Hepatocyte (in vitro differentiated cells): ENCODE measurements around the gene TSHZ3. TPM values are rescaled to one million over a fixed set of nuclear protein-coding genes. Genes with fewer than 3 reads are reported as not detected.

Experiments used
- DNase-seq: peaks from one replicate; pipeline ENCODE4 v3.0.0-alpha.2; 2016; ENCODE audit warnings: low spot score
- H2AFZ ChIP-seq: fragments of 200-600 bp; sonication (generic); 2 replicates; pipeline ENCODE4 v1.6.0; 2016; ENCODE audit warnings: antibody characterized with exemption, mild to moderate bottlenecking
- H3K27ac ChIP-seq: fragments of 200-600 bp; sonication (generic); 2 replicates; pipeline ENCODE4 v1.5.1; 2016; ENCODE audit warnings: mild to moderate bottlenecking
- H3K27me3 ChIP-seq: fragments of 200-600 bp; sonication (generic); 2 replicates; pipeline ENCODE4 v1.6.1; 2016
- H3K36me3 ChIP-seq: fragments of 200-600 bp; sonication (generic); replicated peaks from 2 replicates; pipeline ENCODE4 v1.5.1; 2016; ENCODE audit warnings: low read depth; ENCODE audit not compliant: insufficient read depth
- H3K4me1 ChIP-seq: fragments of 200-600 bp; sonication (generic); 2 replicates; pipeline ENCODE4 v1.5.1; 2016; ENCODE audit warnings: mild to moderate bottlenecking, moderate library complexity; ENCODE audit not compliant: insufficient read depth
- H3K4me2 ChIP-seq: fragments of 200-600 bp; sonication (generic); 2 replicates; pipeline ENCODE4 v1.6.0; 2016
- H3K4me3 ChIP-seq: fragments of 200-600 bp; sonication (generic); 2 replicates; pipeline ENCODE4 v1.5.1; 2016; ENCODE audit warnings: mild to moderate bottlenecking
- H3K79me2 ChIP-seq: fragments of 200-600 bp; sonication (generic); 2 replicates; pipeline ENCODE4 v1.6.0; 2017; ENCODE audit warnings: mild to moderate bottlenecking
- H3K9me2 ChIP-seq: fragments of 200-600 bp; sonication (generic); replicated peaks from 2 replicates; pipeline ENCODE4 v1.6.0; 2017; ENCODE audit warnings: mild to moderate bottlenecking; ENCODE audit not compliant: insufficient read depth
- H3K9me3 ChIP-seq: fragments of 200-600 bp; sonication (generic); 2 replicates; pipeline ENCODE4 v1.5.1; 2016; ENCODE audit warnings: low read depth, mild to moderate bottlenecking
- H4K20me1 ChIP-seq: fragments of 200-600 bp; sonication (generic); 2 replicates; pipeline ENCODE4 v1.6.0; 2016; ENCODE audit warnings: mild to moderate bottlenecking; ENCODE audit not compliant: insufficient read depth, poor library complexity, severe bottlenecking
- EZH2 ChIP-seq: fragments of 200-600 bp; sonication (generic); IDR thresholded peaks from 2 replicates; pipeline ENCODE4 v1.6.1; 2016; ENCODE audit warnings: antibody characterized with exemption, mild to moderate bottlenecking, borderline replicate concordance
- EZH2phosphoT487 ChIP-seq: fragments of 200-600 bp; sonication (generic); IDR thresholded peaks from one replicate; pipeline ENCODE4 v1.6.1; 2018; ENCODE audit warnings: antibody characterized with exemption, mild to moderate bottlenecking, low read depth, moderate library complexity; ENCODE audit not compliant: unreplicated experiment, severe bottlenecking
- WGBS: methylation state at CpG from one replicate; pipeline ENCODE4 v1.1.6; 2016; ENCODE audit warnings: low lambda C conversion rate; ENCODE audit errors: missing lambda C conversion rate; 5-methylcytosine and 5-hydroxymethylcytosine counted together
- polyA plus RNA-seq: library from polyadenylated mRNA; unstranded; fragments of >200 nt; fragmentation: Nextera tagmentation; extraction: Ambion mirVana; gene quantifications from 2 replicates; pipeline ENCODE4 v1.2.1, GENCODE V29; 2016
- total RNA-seq: library from RNA; depleted of rRNA; stranded (reverse); fragments of >200 nt; gene quantifications from 2 replicates; pipeline ENCODE4 v1.2.3, GENCODE V29; 2014
- TF ChIP-seq, protein P1 (sequence below): fragments of 200-600 bp; sonication (generic); IDR thresholded peaks from 2 replicates; pipeline ENCODE4 v1.5.1; 2016; ENCODE audit warnings: antibody characterized with exemption, mild to moderate bottlenecking; ENCODE audit not compliant: poor library complexity

Gene TSHZ3
- total and polyA plus RNA-seq, 2 experiments from 2014 or later, result 4.9 to 5.3 TPM

- DNase-seq, result no peak
- Histone ChIP-seq H3K27me3 (no peaks in the 10 kb centered on the region), H3K4me1 (no peaks in the 10 kb centered on the region), H3K4me3 (no peak overlapping the region), H3K27ac (no peak overlapping the region), H3K9me2 (no peaks in the 10 kb centered on the region), H3K9me3 (no peaks in the 10 kb centered on the region), H4K20me1 (no peaks in the 10 kb centered on the region), H2AFZ (no peak overlapping the region), H3K79me2 (no peaks in the 10 kb centered on the region), H3K36me3 (no peaks in the 10 kb centered on the region), H3K4me2 (no peak overlapping the region)
- TF ChIP-seq, protein P1, sequence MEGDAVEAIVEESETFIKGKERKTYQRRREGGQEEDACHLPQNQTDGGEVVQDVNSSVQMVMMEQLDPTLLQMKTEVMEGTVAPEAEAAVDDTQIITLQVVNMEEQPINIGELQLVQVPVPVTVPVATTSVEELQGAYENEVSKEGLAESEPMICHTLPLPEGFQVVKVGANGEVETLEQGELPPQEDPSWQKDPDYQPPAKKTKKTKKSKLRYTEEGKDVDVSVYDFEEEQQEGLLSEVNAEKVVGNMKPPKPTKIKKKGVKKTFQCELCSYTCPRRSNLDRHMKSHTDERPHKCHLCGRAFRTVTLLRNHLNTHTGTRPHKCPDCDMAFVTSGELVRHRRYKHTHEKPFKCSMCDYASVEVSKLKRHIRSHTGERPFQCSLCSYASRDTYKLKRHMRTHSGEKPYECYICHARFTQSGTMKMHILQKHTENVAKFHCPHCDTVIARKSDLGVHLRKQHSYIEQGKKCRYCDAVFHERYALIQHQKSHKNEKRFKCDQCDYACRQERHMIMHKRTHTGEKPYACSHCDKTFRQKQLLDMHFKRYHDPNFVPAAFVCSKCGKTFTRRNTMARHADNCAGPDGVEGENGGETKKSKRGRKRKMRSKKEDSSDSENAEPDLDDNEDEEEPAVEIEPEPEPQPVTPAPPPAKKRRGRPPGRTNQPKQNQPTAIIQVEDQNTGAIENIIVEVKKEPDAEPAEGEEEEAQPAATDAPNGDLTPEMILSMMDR, result no peak
- no peak for TF ChIP-seq EZH2phosphoT487
- TF ChIP-seq EZH2, result no peak
- 91% methylated on average over 16 of the region's 16 CpGs for WGBS
These were observed 38.6 kb upstream of the TSHZ3 start for GRCh38 chr19:31387717-31388301.

GRCh38 chr19:31386806-31387205 lies 37.6 kb upstream of the TSHZ3 start:
- 90% methylated on average over 8 of the region's 8 CpGs for WGBS

DNA sequence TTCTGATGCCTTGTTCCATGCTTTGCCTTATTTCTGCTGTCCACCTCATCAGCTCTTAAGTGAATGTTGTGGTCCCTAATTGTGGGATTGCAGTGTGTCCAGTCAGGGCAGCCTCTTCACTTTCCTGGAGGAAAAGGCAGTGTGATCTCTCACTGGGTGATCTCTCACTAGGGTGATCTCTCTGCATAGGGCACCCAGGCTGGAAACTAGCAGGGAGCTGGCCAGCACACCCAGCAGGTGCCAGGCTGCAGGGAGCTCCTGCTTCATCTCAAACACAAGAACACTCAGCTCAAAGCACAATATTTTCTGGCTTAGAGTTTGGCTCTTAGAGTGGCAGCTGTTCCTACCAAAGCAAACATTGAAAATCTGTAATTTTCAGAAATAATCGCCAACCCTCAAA lies 36.5 kb upstream of the TSHZ3 start:
- no peaks in the 10 kb centered on the region for H3K79me2 ChIP-seq
- no peaks in the 10 kb centered on the region for H3K9me2 ChIP-seq
- no peaks in the 10 kb centered on the region for H3K4me1 ChIP-seq
- H3K9me3 ChIP-seq, result no peaks in the 10 kb centered on the region
- no peak overlapping the region for H3K27ac ChIP-seq
- H4K20me1 ChIP-seq, result no peaks in the 10 kb centered on the region
- H3K4me2 ChIP-seq, result no peak overlapping the region
- TF ChIP-seq EZH2phosphoT487 (no peak), EZH2 (no peak)
- TF ChIP-seq, protein P1, result no peak
- no peaks in the 10 kb centered on the region for H3K36me3 ChIP-seq
- no peak overlapping the region for H2AFZ ChIP-seq
- no peaks in the 10 kb centered on the region for H3K27me3 ChIP-seq
- 82% methylated on average over 1 of the region's 1 CpG for WGBS
- DNase-seq, result no peak
- H3K4me3 ChIP-seq, result no peak overlapping the region

More at GRCh38 chr19:31386806-31387205, 37.6 kb upstream of the TSHZ3 start:
- no peaks in the 10 kb centered on the region for H3K9me2 ChIP-seq
- no peak overlapping the region for H2AFZ ChIP-seq
- H4K20me1 ChIP-seq, result no peaks in the 10 kb centered on the region
- no peak overlapping the region for H3K27ac ChIP-seq
- no peaks in the 10 kb centered on the region for H3K9me3 ChIP-seq
- no peaks in the 10 kb centered on the region for H3K36me3 ChIP-seq
- no peak for DNase-seq
- no peaks in the 10 kb centered on the region for H3K27me3 ChIP-seq
- no peak overlapping the region for H3K4me2 ChIP-seq
- TF ChIP-seq, protein P1, result no peak
- TF ChIP-seq EZH2phosphoT487 (no peak), EZH2 (no peak)
- no peak overlapping the region for H3K4me3 ChIP-seq
- no peaks in the 10 kb centered on the region for H3K79me2 ChIP-seq
- H3K4me1 ChIP-seq, result no peaks in the 10 kb centered on the region

GRCh38 chr19:31383553-31383952 lies 34.3 kb upstream of the TSHZ3 start:
- H3K9me3 ChIP-seq, result no peaks in the 10 kb centered on the region
- H3K27ac ChIP-seq, result no peak overlapping the region
- H4K20me1 ChIP-seq, result no peaks in the 10 kb centered on the region
- no peaks in the 10 kb centered on the region for H3K36me3 ChIP-seq
- H3K4me1 ChIP-seq, result peaks cover 4% of the 10 kb centered on the region
- no peak for DNase-seq
- no peak overlapping the region for H3K4me3 ChIP-seq
- TF ChIP-seq, protein P1, result no peak
- TF ChIP-seq EZH2, result no peak
- TF ChIP-seq EZH2phosphoT487, result no peak
- no peaks in the 10 kb centered on the region for H3K79me2 ChIP-seq
- H3K27me3 ChIP-seq, result no peaks in the 10 kb centered on the region
- no peaks in the 10 kb centered on the region for H3K9me2 ChIP-seq
- no peak overlapping the region for H2AFZ ChIP-seq
- H3K4me2 ChIP-seq, result no peak overlapping the region
- WGBS, result 100% methylated on average over 1 of the region's 1 CpG
